A549 treated with dexamethasone at 1 μM for 4 hours (cell line): ENCODE results near the gene NOBOX. TPM values are rescaled to one million over a fixed set of nuclear protein-coding genes. Genes with fewer than 3 reads are reported as not detected.

ENCODE experiments used
- total RNA-seq: library from RNA; stranded (reverse); fragments of 200-300 nt; extraction: Qiagen RNA extraction; gene quantifications from 5 replicates; pipeline ENCODE4 v1.2.3, GENCODE V29; 2022

Gene NOBOX
- total RNA-seq = not detected in 5 replicates

GRCh38 chr7:144403649-144404061 lies at the start of gene NOBOX:
TSS of gene NOBOX (minus strand) at chr7:144403693.

GRCh38 chr7:144355176-144355822 lies 48.2 kb downstream of the NOBOX start, which contains the start of gene ARHGEF5:
TSS of gene ARHGEF5 (plus strand) at chr7:144355402. CDS start at chr7:144362670, 7,268 bp downstream.

Other genes starting within 250 kb of the NOBOX start
- gene CTAGE4, start 220.2 kb downstream of the NOBOX start, total RNA-seq = 0.05 TPM in 2 of 5 replicates, not detected in the others
- gene ARHGEF35, start 207.9 kb downstream of the NOBOX start, total RNA-seq = 0.37 to 0.68 TPM (median 0.46 TPM) in 5 replicates
- gene OR2A42, start 164.1 kb downstream of the NOBOX start, total RNA-seq = not detected in 5 replicates
- gene OR2A7, start 138.9 kb downstream of the NOBOX start, total RNA-seq = not detected in 5 replicates
- gene CTAGE8, start 134.4 kb downstream of the NOBOX start, total RNA-seq = not detected in 5 replicates
- gene OR2A1, start 91.3 kb downstream of the NOBOX start, total RNA-seq = not detected in 5 replicates
- gene ARHGEF5, start 48.3 kb downstream of the NOBOX start, total RNA-seq = 2.9 to 3.2 TPM (median 3.0 TPM) in 5 replicates